WI38 (cell line): ENCODE results near the gene TEX11.

Experiments
- H3K4me3 ChIP-seq: 2 replicates; pipeline ENCODE4 v1.5.1; 2011; ENCODE audit warnings: low read depth, mild to moderate bottlenecking, control low read depth, low read length
- CTCF ChIP-seq: IDR thresholded peaks from 2 replicates; pipeline ENCODE4 v1.5.1; 2012; ENCODE audit warnings: low read depth, mild to moderate bottlenecking, control low read depth, low read length

The TEX11 gene

GRCh38 chrX:70554948-70555347 lies 353.6 kb downstream of the TEX11 start:
- H3K4me3 ChIP-seq: no peak overlapping the region

GRCh38 chrX:70554523-70554922 lies 354.0 kb downstream of the TEX11 start:
- no peak for TF ChIP-seq CTCF
- H3K4me3 ChIP-seq: no peak overlapping the region

More at GRCh38 chrX:70554948-70555347, 353.6 kb downstream of the TEX11 start:
- no peak for TF ChIP-seq CTCF

GRCh38 chrX:70554081-70554480 lies 354.4 kb downstream of the TEX11 start:
- no peak overlapping the region for H3K4me3 ChIP-seq
- no peak for TF ChIP-seq CTCF

GRCh38 chrX:70553516-70553915 lies 355.0 kb downstream of the TEX11 start:
- no peak for TF ChIP-seq CTCF
- H3K4me3 ChIP-seq: no peak overlapping the region

GRCh38 chrX:70552130-70552704 lies 356.3 kb downstream of the TEX11 start:
- TF ChIP-seq CTCF: no peak
- H3K4me3 ChIP-seq: no peak overlapping the region

- TF ChIP-seq CTCF: no peak
- no peak overlapping the region for H3K4me3 ChIP-seq
These were observed 359.1 kb downstream of the TEX11 start for GRCh38 chrX:70549429-70549828.

GRCh38 chrX:70535198-70535597 lies 373.3 kb downstream of the TEX11 start:
- no peak overlapping the region for H3K4me3 ChIP-seq
- TF ChIP-seq CTCF: no peak
